Tibial artery (tissue), 4 donors: ENCODE measurements around the gene IDI1.

ENCODE experiments used
- DNase-seq, 2 donors: peaks; one replicate each; pipeline ENCODE4 v3.0.0-alpha.2; 2019
- H3K27ac ChIP-seq, 2 donors: fragments of 200-600 bp; sonication (generic) in 1 of 2; 1 replicate in 1 of 2; 2 replicates in 1 of 2; pipeline ENCODE4 v1.5.1; 2018 to 2019; ENCODE audit warnings: mild to moderate bottlenecking in 1 of 2
- H3K27me3 ChIP-seq, 2 donors: fragments of 200-600 bp; sonication (generic) in 1 of 2; one replicate each; pipeline versions ENCODE4 v1.5.1 to v1.6.0; 2016 to 2019
- H3K36me3 ChIP-seq, 3 donors: fragments of 200-600 bp; sonication (generic) in 2 of 3; one replicate each; pipeline ENCODE4 v1.5.1; 2016 to 2019; ENCODE audit warnings: mild to moderate bottlenecking in 2 of 3
- H3K4me1 ChIP-seq, 4 donors: fragments of 200-600 bp; sonication (generic) in 2 of 4; 1 replicate in 3 of 4; 2 replicates in 1 of 4; pipeline ENCODE4 v1.5.1; 2016 to 2019
- H3K4me3 ChIP-seq, 2 donors: fragments of 200-600 bp; sonication (generic) in 1 of 2; 1 replicate in 1 of 2; 2 replicates in 1 of 2; pipeline ENCODE4 v1.5.1; 2018 to 2019; ENCODE audit warnings: mild to moderate bottlenecking in 2 of 2
- H3K9me3 ChIP-seq, 3 donors: fragments of 200-600 bp; sonication (generic) in 1 of 3; one replicate each; pipeline ENCODE4 v1.5.1; 2016 to 2019
- intact Hi-C: fragments of 100-400 bp; cut with DNase I; formaldehyde crosslinking; loops from one replicate; pipeline ENCODE4 v1.15.0; 2023; ENCODE audit warnings: low total_unique reads
- TF ChIP-seq, protein P1 (sequence below), 2 experiments: fragments of 200-600 bp in 1 of 2; fragments of 450-650 bp in 1 of 2; IDR thresholded peaks; one replicate each; pipeline ENCODE4 v1.5.1; 2017 to 2019; ENCODE audit warnings: antibody characterized with exemption in 2 of 2, mild to moderate bottlenecking in 1 of 2, moderate library complexity in 1 of 2

Gene IDI1

GRCh38 chr10:1061930-1062774, 13.2 kb upstream of the IDI1 start:
- Histone ChIP-seq H3K4me1 (peaks cover 0 to 13% (median 7%) of the 10 kb centered on the region in 4 donors), H3K4me3 (no peak overlapping the region), H3K27me3 (no peaks in the 10 kb centered on the region), H3K27ac (no peak overlapping the region), H3K9me3 (no peaks in the 10 kb centered on the region), H3K36me3 (peaks cover 6% of the 10 kb centered on the region in 3 donors)
- intact Hi-C loops = no loop called here
- TF ChIP-seq, protein P1, sequence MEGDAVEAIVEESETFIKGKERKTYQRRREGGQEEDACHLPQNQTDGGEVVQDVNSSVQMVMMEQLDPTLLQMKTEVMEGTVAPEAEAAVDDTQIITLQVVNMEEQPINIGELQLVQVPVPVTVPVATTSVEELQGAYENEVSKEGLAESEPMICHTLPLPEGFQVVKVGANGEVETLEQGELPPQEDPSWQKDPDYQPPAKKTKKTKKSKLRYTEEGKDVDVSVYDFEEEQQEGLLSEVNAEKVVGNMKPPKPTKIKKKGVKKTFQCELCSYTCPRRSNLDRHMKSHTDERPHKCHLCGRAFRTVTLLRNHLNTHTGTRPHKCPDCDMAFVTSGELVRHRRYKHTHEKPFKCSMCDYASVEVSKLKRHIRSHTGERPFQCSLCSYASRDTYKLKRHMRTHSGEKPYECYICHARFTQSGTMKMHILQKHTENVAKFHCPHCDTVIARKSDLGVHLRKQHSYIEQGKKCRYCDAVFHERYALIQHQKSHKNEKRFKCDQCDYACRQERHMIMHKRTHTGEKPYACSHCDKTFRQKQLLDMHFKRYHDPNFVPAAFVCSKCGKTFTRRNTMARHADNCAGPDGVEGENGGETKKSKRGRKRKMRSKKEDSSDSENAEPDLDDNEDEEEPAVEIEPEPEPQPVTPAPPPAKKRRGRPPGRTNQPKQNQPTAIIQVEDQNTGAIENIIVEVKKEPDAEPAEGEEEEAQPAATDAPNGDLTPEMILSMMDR (IDR thresholded peaks at IDR 0.05) = no peak
- DNase-seq = no peak

- intact Hi-C loops = loop anchor here (5.0 kb wide), 1 partner anchor 128 kb away; the partner anchor contains the start of gene LARP4B
These were observed 11.0 kb upstream of the IDI1 start for GRCh38 chr10:1059902-1060301.

GRCh38 chr10:1058017-1058416, 9.1 kb upstream of the IDI1 start:
- H3K4me3 ChIP-seq = no peak overlapping the region

More at GRCh38 chr10:1059902-1060301, 11.0 kb upstream of the IDI1 start:
- TF ChIP-seq, protein P1 (IDR thresholded peaks at IDR 0.05) = no peak
- no peak overlapping the region for H3K27ac ChIP-seq
- H3K4me3 ChIP-seq = no peak overlapping the region
- no peaks in the 10 kb centered on the region for H3K27me3 ChIP-seq
- no peaks in the 10 kb centered on the region for H3K9me3 ChIP-seq
- peaks cover 6 to 9% (median 6%) of the 10 kb centered on the region in 3 donors for H3K36me3 ChIP-seq
- peaks cover 0 to 23% (median 10%) of the 10 kb centered on the region in 4 donors for H3K4me1 ChIP-seq
- no peak for DNase-seq

GRCh38 chr10:1057106-1057657, 8.3 kb upstream of the IDI1 start:
- DNase-seq = peak in 1 of 2 donors; percentile 27
- Histone ChIP-seq H3K27me3 (no peaks in the 10 kb centered on the region), H3K36me3 (peaks cover 0 to 19% (median 10%) of the 10 kb centered on the region in 3 donors), H3K9me3 (no peaks in the 10 kb centered on the region), H3K4me1 (peaks cover 0 to 38% (median 17%) of the 10 kb centered on the region in 4 donors), H3K4me3 (peak overlapping the region; percentile 69 to 88), H3K27ac (peak overlapping the region; percentile 96 to 99)
- TF ChIP-seq, protein P1 (IDR thresholded peaks at IDR 0.05) = no peak
- intact Hi-C loops = loop anchor here (2.0 to 5.0 kb wide), 2 partner anchors 68 to 125 kb away; partner anchors contain the start of genes GTPBP4 and LARP4B

More at GRCh38 chr10:1058017-1058416, 9.1 kb upstream of the IDI1 start:
- peaks cover 0 to 10% (median 8%) of the 10 kb centered on the region in 3 donors for H3K36me3 ChIP-seq
- no peaks in the 10 kb centered on the region for H3K27me3 ChIP-seq
- DNase-seq = no peak
- TF ChIP-seq, protein P1 (IDR thresholded peaks at IDR 0.05) = no peak
- no peaks in the 10 kb centered on the region for H3K9me3 ChIP-seq
- intact Hi-C loops = loop anchor here (5.0 kb wide), 1 partner anchor 126 kb away; the partner anchor contains the start of gene LARP4B
- H3K4me1 ChIP-seq = peaks cover 0 to 38% (median 17%) of the 10 kb centered on the region in 4 donors
- H3K27ac ChIP-seq = no peak overlapping the region

DNA sequence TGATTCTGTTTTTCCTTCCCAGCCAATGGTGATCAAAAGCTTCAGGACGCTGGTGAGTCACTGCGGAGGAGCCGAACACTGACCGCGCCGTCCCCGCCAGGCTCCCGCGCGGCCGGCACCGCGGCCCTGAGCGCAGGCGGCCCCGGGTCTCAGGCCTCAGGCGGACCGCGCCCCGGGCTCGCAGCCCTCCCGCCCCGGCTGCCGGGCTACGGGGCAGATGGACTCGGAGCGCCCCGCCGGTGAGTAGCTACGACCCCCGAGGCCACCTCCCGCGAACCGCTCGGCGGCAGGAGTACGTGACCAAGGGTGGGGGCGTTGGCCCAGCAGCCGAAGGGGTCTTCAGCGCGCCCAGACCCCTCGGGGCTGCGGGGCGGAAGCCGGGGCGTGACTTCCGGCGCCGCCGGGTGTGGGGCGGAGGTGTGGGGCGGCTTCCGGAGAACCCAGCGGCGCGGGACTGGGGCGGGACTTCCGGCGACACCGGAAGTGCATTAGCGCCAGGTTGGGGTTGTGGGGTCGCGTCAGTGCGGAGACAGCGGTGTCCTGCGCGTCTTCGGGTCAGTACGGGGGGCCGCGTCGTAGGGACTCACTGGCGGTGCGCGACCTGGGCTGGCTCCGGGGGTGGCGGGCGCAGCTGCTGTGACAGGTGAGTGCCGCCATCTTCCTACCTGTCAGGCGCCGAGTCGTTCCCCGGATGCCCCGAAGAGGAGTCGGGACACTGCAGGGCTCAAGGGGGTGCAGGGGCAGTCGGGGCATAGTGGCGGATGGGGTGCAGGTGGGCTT, 7.6 kb upstream of the IDI1 start, which contains the start of gene WDR37:
Gene WDR37, plus strand, starts transcription at position 60 of the 780 bp plus-strand sequence. CDS start 15,771 bp downstream, outside the sequence.
- Histone ChIP-seq H3K9me3 (no peaks in the 10 kb centered on the region), H3K4me1 (peaks cover 0 to 42% (median 17%) of the 10 kb centered on the region in 4 donors), H3K36me3 (peaks cover 0 to 21% (median 16%) of the 10 kb centered on the region in 3 donors), H3K4me3 (peak within 1 kb of the TSS; percentile 69 to 88), H3K27ac (peak within 1 kb of the TSS; percentile 96 to 99), H3K27me3 (no peaks in the 10 kb centered on the region)
- TF ChIP-seq, protein P1 (IDR thresholded peaks at IDR 0.05) = no peak
- DNase-seq = peak; percentile 82 to 92
- intact Hi-C loops = loop anchor here (2.0 to 5.0 kb wide), 2 partner anchors 68 to 124 kb away; partner anchors contain the start of genes GTPBP4 and LARP4B
